CD14-positive monocyte (primary cell): ENCODE data around the gene POLK. TPM values are rescaled to one million over a fixed set of nuclear protein-coding genes. Genes with fewer than 3 reads are reported as not detected.
"Not testable (repeated sequence)": the region's sequence is repeated elsewhere in the genome, so short reads cannot be mapped to it uniquely, and the experiment has no call there.

Experiments
- DNase-seq, 3 donors: peaks; one replicate each; pipeline ENCODE4 v3.0.0-alpha.2; 2011 to 2022
- H2AFZ ChIP-seq: 2 replicates; pipeline ENCODE4 v1.6.0; 2012; ENCODE audit warnings: mild to moderate bottlenecking, low read depth, low read length, inconsistent platforms; ENCODE audit not compliant: insufficient read depth, poor library complexity, severe bottlenecking
- H3K27ac ChIP-seq, 2 donors: 1 replicate in 1 of 2; 2 replicates in 1 of 2; pipeline ENCODE4 v1.5.1; 2012 to 2013; ENCODE audit warnings: low read length in 2 of 2, control low read depth in 1 of 2, inconsistent platforms in 1 of 2, low read depth in 1 of 2, mild to moderate bottlenecking in 1 of 2
- H3K27me3 ChIP-seq, 2 donors: one replicate each; pipeline versions ENCODE4 v1.6.0 to v1.6.1; 2011 to 2013; ENCODE audit warnings: low read length in 2 of 2; ENCODE audit not compliant: control insufficient read depth in 2 of 2, insufficient read depth in 2 of 2
- H3K36me3 ChIP-seq, 2 donors: replicated peaks in 1 of 2; 1 replicate in 1 of 2; 2 replicates in 1 of 2; pipeline versions ENCODE4 v1.5.1 to v1.6.1; 2012 to 2013; ENCODE audit warnings: low read length in 2 of 2, control low read depth in 1 of 2, inconsistent platforms in 1 of 2, mild to moderate bottlenecking in 1 of 2; ENCODE audit not compliant: insufficient read depth in 2 of 2, control insufficient read depth in 1 of 2
- H3K4me1 ChIP-seq, 2 donors: 1 replicate in 1 of 2; 2 replicates in 1 of 2; pipeline versions ENCODE4 v1.5.1 to v1.6.1; 2012 to 2013; ENCODE audit warnings: low read length in 2 of 2, control low read depth in 1 of 2, inconsistent platforms in 1 of 2, mild to moderate bottlenecking in 1 of 2, moderate library complexity in 1 of 2; ENCODE audit not compliant: insufficient read depth in 2 of 2, control insufficient read depth in 1 of 2
- H3K4me2 ChIP-seq: replicated peaks from 2 replicates; pipeline ENCODE3; 2012; ENCODE audit warnings: low read length, moderate library complexity, mild to moderate bottlenecking; ENCODE audit not compliant: poor library complexity, severe bottlenecking; ENCODE audit errors: extremely low read depth
- H3K4me3 ChIP-seq, 3 experiments: fragments of 200-600 bp in 1 of 3; sonication (generic) in 1 of 3; replicated peaks in 1 of 3; 1 replicate in 2 of 3; 2 replicates in 1 of 3; pipeline ENCODE4 v1.5.1; 2011 to 2013; ENCODE audit warnings: low read length in 3 of 3, mild to moderate bottlenecking in 3 of 3, control low read depth in 2 of 3, low read depth in 2 of 3, inconsistent platforms in 1 of 3, moderate library complexity in 1 of 3
- H3K79me2 ChIP-seq: 2 replicates; pipeline ENCODE4 v1.6.0; 2012; ENCODE audit warnings: mild to moderate bottlenecking, control low read depth, inconsistent platforms, low read length, moderate library complexity; ENCODE audit not compliant: insufficient read depth
- H3K9ac ChIP-seq: 2 replicates; pipeline ENCODE4 v1.6.0; 2017; ENCODE audit warnings: low read length, mild to moderate bottlenecking; ENCODE audit not compliant: insufficient read depth, poor library complexity, severe bottlenecking
- H3K9me3 ChIP-seq, 2 donors: replicated peaks in 1 of 2; 1 replicate in 1 of 2; 2 replicates in 1 of 2; pipeline versions ENCODE4 v1.5.1 to v1.6.1; 2012 to 2013; ENCODE audit warnings: low read length in 2 of 2, control low read depth in 1 of 2; ENCODE audit not compliant: control insufficient read depth in 1 of 2, insufficient read depth in 1 of 2
- H4K20me1 ChIP-seq: 2 replicates; pipeline ENCODE4 v1.6.0; 2012; ENCODE audit warnings: mild to moderate bottlenecking, low read length, control low read depth, moderate library complexity; ENCODE audit not compliant: insufficient read depth
- H3K27ac Mint-ChIP-seq, 7 donors: one replicate each; pipeline ENCODE4 v1.8.0; 2020; ENCODE audit warnings: mild to moderate bottlenecking in 7 of 7, mixed read lengths in 7 of 7, moderate library complexity in 6 of 7, inconsistent platforms in 2 of 7
- H3K27me3 Mint-ChIP-seq, 3 donors: one replicate each; pipeline ENCODE4 v1.8.0; 2021 to 2022; ENCODE audit warnings: low read depth in 3 of 3, mild to moderate bottlenecking in 3 of 3, mixed read lengths in 3 of 3, moderate library complexity in 3 of 3, inconsistent platforms in 1 of 3
- H3K36me3 Mint-ChIP-seq, 2 donors: one replicate each; pipeline ENCODE4 v1.8.0; 2020; ENCODE audit warnings: mixed read lengths in 2 of 2, inconsistent platforms in 1 of 2, mild to moderate bottlenecking in 1 of 2
- H3K4me1 Mint-ChIP-seq: one replicate; pipeline ENCODE4 v1.8.0; 2020; ENCODE audit warnings: mild to moderate bottlenecking, mixed read lengths
- H3K4me3 Mint-ChIP-seq, 2 donors: one replicate each; pipeline ENCODE4 v1.8.0; 2020; ENCODE audit warnings: mild to moderate bottlenecking in 2 of 2, mixed read lengths in 2 of 2, moderate library complexity in 1 of 2
- H3K9me3 Mint-ChIP-seq, 7 donors: one replicate each; pipeline ENCODE4 v1.8.0; 2020 to 2022; ENCODE audit warnings: mixed read lengths in 7 of 7, mild to moderate bottlenecking in 6 of 7, moderate library complexity in 6 of 7, inconsistent platforms in 2 of 7
- CTCF ChIP-seq: fragments of 200-600 bp; IDR thresholded peaks from one replicate; pipeline ENCODE4 v1.8.0; 2022; ENCODE audit warnings: antibody characterized with exemption, mild to moderate bottlenecking
- WGBS: methylation state at CpG from one replicate; pipeline ENCODE4 v1.1.5; 2013; ENCODE audit warnings: missing lambda C conversion rate; ENCODE audit not compliant: insufficient coverage; 5-methylcytosine and 5-hydroxymethylcytosine counted together
- intact Hi-C, 2 donors: fragments of 100-400 bp; cut with micrococcal nuclease; formaldehyde crosslinking; loops; one replicate each; pipeline versions ENCODE4 v1.15.0 to v1.15.1; 2023
- polyA plus RNA-seq, 3 donors: library from polyadenylated mRNA; depleted of rRNA in 1 of 3; unstranded in 2 of 3; stranded (reverse) in 1 of 3; fragments of 300-500 nt in 2 of 3; fragments of >200 nt in 1 of 3; fragmentation: Illumina TruSeq in 2 of 3; gene quantifications; 1 replicate in 2 of 3; 2 replicates in 1 of 3; pipeline ENCODE4 v1.2.3, GENCODE V29; 2012 to 2021

Gene POLK
- polyA plus RNA-seq, 3 donors: 18.1 to 27.2 (median 22.3) TPM

DNA sequence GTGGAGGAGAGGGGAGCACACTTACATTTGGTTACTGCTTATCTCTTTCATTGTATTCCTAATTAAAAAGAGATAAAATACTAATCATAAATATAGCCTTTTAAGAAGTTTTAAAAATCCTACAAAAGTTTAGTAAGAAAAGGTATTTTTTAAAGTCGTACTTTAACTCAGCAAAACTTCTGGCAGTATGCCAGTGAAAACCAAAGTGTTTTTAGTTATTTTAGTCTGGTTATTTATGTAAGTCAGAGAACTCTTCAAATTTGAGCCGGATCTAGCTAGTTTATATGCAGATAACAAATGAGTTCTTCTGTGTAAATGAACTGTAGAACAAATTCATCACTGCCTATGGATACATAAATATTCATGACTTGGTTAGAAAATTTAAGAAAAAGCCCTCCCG lies 63.1 kb downstream of the POLK start:
- no peaks in the 10 kb centered on the region for H3K27me3 ChIP-seq
- H3K4me3 Mint-ChIP-seq: no peak overlapping the region
- peaks cover 25 to 48% of the 10 kb centered on the region in 2 donors for H3K36me3 Mint-ChIP-seq
- intact Hi-C loops: no loop called here
- no peak for TF ChIP-seq CTCF
- H2AFZ ChIP-seq: no peak overlapping the region
- H3K79me2 ChIP-seq: peaks cover 5% of the 10 kb centered on the region
- peak overlapping the region in 1 of 7 donors; percentile 43 for H3K27ac Mint-ChIP-seq
- no peak overlapping the region for H3K4me2 ChIP-seq
- H3K27me3 Mint-ChIP-seq: no peaks in the 10 kb centered on the region
- WGBS: 57% methylated on average over 1 of the region's 3 CpGs
- peaks cover 29 to 53% of the 10 kb centered on the region in 2 donors for H3K36me3 ChIP-seq
- H3K27ac ChIP-seq: peak overlapping the region in 1 of 2 donors; percentile 49
- H3K9me3 Mint-ChIP-seq: peaks cover 0 to 2% (median 0%) of the 10 kb centered on the region in 7 donors
- H3K4me3 ChIP-seq: no peak overlapping the region
- DNase-seq: no peak
- H4K20me1 ChIP-seq: no peaks in the 10 kb centered on the region
- H3K4me1 Mint-ChIP-seq: peaks cover 9% of the 10 kb centered on the region
- H3K4me1 ChIP-seq: peaks cover 6 to 11% of the 10 kb centered on the region in 2 donors
- no peak overlapping the region for H3K9ac ChIP-seq
- H3K9me3 ChIP-seq: no peaks in the 10 kb centered on the region

DNA sequence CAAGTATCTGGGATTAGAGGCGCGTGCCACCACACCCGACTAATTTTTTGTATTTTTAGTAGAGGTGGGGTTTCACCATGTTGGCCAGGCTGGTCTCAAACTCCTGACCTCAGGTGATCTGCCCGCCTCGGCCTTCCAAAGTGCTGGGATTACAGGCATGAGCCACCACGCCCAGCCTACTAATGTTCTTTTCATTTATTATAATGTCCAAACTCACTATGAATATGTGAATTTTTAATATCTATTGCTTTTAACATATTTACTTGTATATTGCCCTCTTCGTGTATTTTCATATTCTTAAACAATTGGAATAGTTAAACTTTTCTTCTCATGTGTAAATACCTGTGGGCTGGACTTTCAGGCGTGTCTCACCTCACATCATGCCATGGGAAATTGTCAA lies 66.6 kb downstream of the POLK start:
- H3K27ac ChIP-seq, DNase-seq, H3K79me2 ChIP-seq, H3K4me3 ChIP-seq, H3K4me1 Mint-ChIP-seq, H3K27ac Mint-ChIP-seq, H3K4me1 ChIP-seq, H3K4me3 Mint-ChIP-seq, intact Hi-C loops, H2AFZ ChIP-seq, H3K9me3 ChIP-seq, H3K4me2 ChIP-seq, H3K27me3 ChIP-seq, H3K9ac ChIP-seq, H4K20me1 ChIP-seq, H3K27me3 Mint-ChIP-seq, H3K9me3 Mint-ChIP-seq: not testable (repeated sequence)
- WGBS: no CpG with 5 or more reads among the region's 8 CpGs
- H3K36me3 Mint-ChIP-seq: peaks cover 34 to 59% of the 10 kb centered on the region in 2 donors
- peaks cover 45 to 74% of the 10 kb centered on the region in 2 donors for H3K36me3 ChIP-seq
